A549 (cell line): ENCODE data around the gene TRIM25. TPM values are rescaled to one million over a fixed set of nuclear protein-coding genes. Genes with fewer than 3 reads are reported as not detected.
"Not testable (repeated sequence)": the region's sequence is repeated elsewhere in the genome, so short reads cannot be mapped to it uniquely, and the experiment has no call there.

Experiments
- ATAC-seq, 2 experiments: fragments of 200-7000 bp in 1 of 2; fragments of >200 bp in 1 of 2; cut with Nextera tagmentation in 1 of 2; cut with Tn5 transposase in 1 of 2; 3 replicates each; pipeline versions ENCODE4 v1.8.0 to v1.9.1; 2018 to 2020; ENCODE audit warnings: mild to moderate bottlenecking in 1 of 2, moderate library complexity in 1 of 2
- CTCF ChIA-PET: fragments of 300-600 bp; sonication (Branson Sonifier 250); formaldehyde crosslinking; extraction: SDS; loops from one replicate; lab custom pipeline; 2021; ENCODE audit warnings: antibody characterized with exemption, inconsistent platforms; lab: Yijun Ruan, JAX
- POLR2A ChIA-PET: fragments of 350-600 bp; formaldehyde crosslinking; extraction: SDS; loops from one replicate; lab custom pipeline; 2021; ENCODE audit warnings: antibody characterized with exemption, inconsistent platforms; lab: Yijun Ruan, JAX
- DNase-seq, 2 experiments: peaks; one replicate each; pipeline versions ENCODE4 v3.0.0 to v3.0.0-alpha.2; 2011 to 2016; ENCODE audit warnings: low read depth in 1 of 2, low spot score in 1 of 2
- FAIRE-seq: peaks from 2 replicates; lab custom pipeline; 2011; peaks lifted over from hg19 to GRCh38; lab: Jason Lieb, UNC
- H3K27ac ChIP-seq, 2 experiments: fragments of >200 bp; sonication (Bioruptor Twin); formaldehyde crosslinking; 3 replicates each; pipeline ENCODE4 v1.5.1; 2016 to 2017
- H3K4me1 ChIP-seq: fragments of >200 bp; sonication (Bioruptor Twin); formaldehyde crosslinking; 3 replicates; pipeline ENCODE4 v1.6.1; 2016
- H3K4me2 ChIP-seq: fragments of >200 bp; sonication (Bioruptor Twin); formaldehyde crosslinking; 3 replicates; pipeline ENCODE4 v1.6.1; 2016
- H3K4me3 ChIP-seq: fragments of >200 bp; sonication (Bioruptor Twin); formaldehyde crosslinking; 3 replicates; pipeline ENCODE4 v1.5.1; 2016
- H3K9me3 ChIP-seq: fragments of >200 bp; sonication (Bioruptor Twin); formaldehyde crosslinking; 3 replicates; pipeline ENCODE4 v1.6.1; 2016
- CEBPB ChIP-seq, 2 experiments: fragments of >200 bp in 1 of 2; sonication (Bioruptor Twin) in 1 of 2; formaldehyde crosslinking in 1 of 2; IDR thresholded peaks; 2 replicates each; pipeline ENCODE4 v1.6.1; 2012 to 2016
- CHD2 ChIP-seq: fragments of 150-350 bp; IDR thresholded peaks from 2 replicates; pipeline ENCODE4 v1.6.1; 2014; ENCODE audit warnings: low read length; ENCODE audit not compliant: partially characterized antibody
- CTCF ChIP-seq: fragments of >200 bp; sonication (Bioruptor Twin); formaldehyde crosslinking; IDR thresholded peaks from 3 replicates; pipeline ENCODE4 v1.5.1; 2016
- FOSL2 ChIP-seq, 2 experiments: fragments of 450-650 bp in 1 of 2; fragments of >200 bp in 1 of 2; sonication (Bioruptor Twin) in 1 of 2; formaldehyde crosslinking; IDR thresholded peaks; 2 replicates each; pipeline versions ENCODE4 v1.5.0 to v1.6.1; 2016 to 2020; ENCODE audit warnings: mild to moderate bottlenecking in 1 of 2, moderate library complexity in 1 of 2
- HDAC2 ChIP-seq: fragments of 200-600 bp; sonication (generic); IDR thresholded peaks from 2 replicates; pipeline ENCODE4 v1.6.1; 2016
- JUNB ChIP-seq: fragments of >200 bp; sonication (Bioruptor Twin); formaldehyde crosslinking; IDR thresholded peaks from 2 replicates; pipeline ENCODE4 v1.6.1; 2016
- MAFK ChIP-seq: fragments of 450-650 bp; IDR thresholded peaks from 2 replicates; pipeline ENCODE4 v1.6.1; 2014; ENCODE audit not compliant: partially characterized antibody
- NR3C1 ChIP-seq: fragments of >200 bp; sonication (Bioruptor Twin); formaldehyde crosslinking; IDR thresholded peaks from 3 replicates; pipeline ENCODE4 v1.6.1; 2017
- RAD21 ChIP-seq, 2 experiments: fragments of >200 bp in 1 of 2; sonication (Bioruptor Twin) in 1 of 2; formaldehyde crosslinking in 1 of 2; IDR thresholded peaks in 1 of 2; conservative IDR thresholded peaks in 1 of 2; 2 replicates in 1 of 2; 3 replicates in 1 of 2; pipeline ENCODE4 v1.6.1; 2012 to 2018; ENCODE audit warnings: inconsistent platforms in 1 of 2
- RCOR1 ChIP-seq: fragments of 150-350 bp; IDR thresholded peaks from 2 replicates; pipeline ENCODE4 v1.6.1; 2014; ENCODE audit warnings: antibody characterized with exemption, low read length, low read depth
- REST ChIP-seq: fragments of 200-600 bp; sonication (generic); IDR thresholded peaks from 2 replicates; pipeline ENCODE4 v1.6.1; 2016; ENCODE audit warnings: antibody characterized with exemption, mild to moderate bottlenecking, moderate library complexity
- RFX5 ChIP-seq: fragments of 450-650 bp; IDR thresholded peaks from 2 replicates; pipeline ENCODE4 v1.7.1; 2014; ENCODE audit warnings: antibody characterized with exemption, mild to moderate bottlenecking, moderate library complexity
- RNF2 ChIP-seq: fragments of 200-600 bp; sonication (generic); IDR thresholded peaks from 2 replicates; pipeline ENCODE4 v1.6.1; 2016; ENCODE audit warnings: low read depth, mild to moderate bottlenecking, antibody characterized with exemption, moderate library complexity, borderline replicate concordance
- SMC3 ChIP-seq: fragments of >200 bp; sonication (Bioruptor Twin); formaldehyde crosslinking; IDR thresholded peaks from 3 replicates; pipeline ENCODE4 v1.6.1; 2018; ENCODE audit warnings: inconsistent platforms
- ZNF302 ChIP-seq: fragments of 250-450 bp; sonication (Bioruptor Pico); IDR thresholded peaks from 2 replicates; pipeline ENCODE4 v1.9.0; 2021; ENCODE audit warnings: inconsistent platforms, mild to moderate bottlenecking, moderate library complexity
- WGBS: methylation state at CpG from one replicate; pipeline ENCODE4 v1.1.6; 2017; ENCODE audit errors: missing lambda C conversion rate; 5-methylcytosine and 5-hydroxymethylcytosine counted together
- polyA plus RNA-seq, 4 experiments: library from polyadenylated mRNA; depleted of rRNA in 3 of 4; stranded (reverse); fragments of >200 nt; fragmentation: RNase III in 1 of 4; extraction: RNeasy Plus Mini Kit Qiagen cat#74134 plus additional on column Dnase treatment in 1 of 4; gene quantifications; 2 replicates in 3 of 4; 3 replicates in 1 of 4; pipeline ENCODE4 v1.2.3, GENCODE V29; 2011 to 2017
- TF ChIP-seq, protein P1 (sequence below): IDR thresholded peaks from 2 replicates; pipeline ENCODE4 v1.6.1; 2012; ENCODE audit warnings: low read depth, borderline replicate concordance

The TRIM25 gene
- polyA plus RNA-seq, 2 of the 4 experiments (the other 2 are of a cell fraction): 38.3 to 65.4 TPM

DNA sequence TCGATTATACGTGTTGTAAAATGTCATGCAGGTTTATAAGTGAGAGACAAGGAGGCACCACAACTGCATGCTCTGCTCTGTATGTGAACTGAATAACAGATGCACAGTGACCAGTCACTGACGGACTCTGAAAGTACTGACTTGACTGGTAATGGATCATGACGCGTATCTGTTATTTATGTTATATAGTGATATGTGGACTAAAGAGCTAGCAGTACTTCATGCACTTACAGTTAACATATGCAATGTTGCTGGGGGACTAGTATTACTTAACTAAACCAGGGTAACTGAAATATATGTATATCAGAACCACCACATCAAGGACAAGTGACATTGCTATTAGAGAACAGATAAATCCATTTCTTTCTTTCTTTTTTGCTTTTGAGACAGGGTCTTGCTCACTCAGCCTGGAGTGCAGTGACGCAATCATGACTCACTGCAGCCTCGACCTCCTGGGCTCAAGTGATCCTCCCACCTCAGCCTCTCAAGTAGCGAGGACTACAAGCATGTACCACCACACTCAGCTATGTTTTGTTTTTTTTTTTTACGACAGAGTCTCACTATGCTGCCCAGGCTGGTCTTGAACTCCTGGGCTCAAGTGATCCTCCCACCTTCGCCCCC lies 29.8 kb upstream of the TRIM25 start:
- no peak overlapping the region for H3K27ac ChIP-seq
- no peaks in the 10 kb centered on the region for H3K4me1 ChIP-seq
- WGBS: 83% methylated on average over 10 of the region's 10 CpGs
- TF ChIP-seq CTCF: no peak
- TF ChIP-seq RFX5: no peak
- TF ChIP-seq ZNF302: no peak
- no peak for TF ChIP-seq RCOR1
- no peak for TF ChIP-seq HDAC2
- TF ChIP-seq, protein P1, sequence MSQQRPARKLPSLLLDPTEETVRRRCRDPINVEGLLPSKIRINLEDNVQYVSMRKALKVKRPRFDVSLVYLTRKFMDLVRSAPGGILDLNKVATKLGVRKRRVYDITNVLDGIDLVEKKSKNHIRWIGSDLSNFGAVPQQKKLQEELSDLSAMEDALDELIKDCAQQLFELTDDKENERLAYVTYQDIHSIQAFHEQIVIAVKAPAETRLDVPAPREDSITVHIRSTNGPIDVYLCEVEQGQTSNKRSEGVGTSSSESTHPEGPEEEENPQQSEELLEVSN: no peak
- TF ChIP-seq MAFK: no peak
- TF ChIP-seq FOSL2 (IDR thresholded peaks at IDR 0.05): no peak
- peak; percentile 44 for TF ChIP-seq FOSL2 (CRISPR knock-in tag; IDR thresholded peaks at IDR 0.05)
- peak in 1 of 2 experiments; percentile 74; a peak in 2 of 4 replicates for TF ChIP-seq CEBPB (IDR thresholded peaks at IDR 0.05)
- no peak for TF ChIP-seq NR3C1
- TF ChIP-seq RNF2: no peak
- no peak for TF ChIP-seq REST
- no peak for TF ChIP-seq CHD2
- H3K9me3 ChIP-seq: no peaks in the 10 kb centered on the region
- no peak overlapping the region for H3K4me2 ChIP-seq
- FAIRE-seq (no peak), DNase-seq (no peak), ATAC-seq (no peak)
- ChIA-PET CTCF (interaction anchor here (0.6 to 16.5 kb wide), 6 partner anchors 13 to 121 kb away, joined by 3 to 283 read pairs (median 9); partner anchors contain the start of gene COIL), POLR2A (no interaction called here)
- H3K4me3 ChIP-seq: no peak overlapping the region

DNA sequence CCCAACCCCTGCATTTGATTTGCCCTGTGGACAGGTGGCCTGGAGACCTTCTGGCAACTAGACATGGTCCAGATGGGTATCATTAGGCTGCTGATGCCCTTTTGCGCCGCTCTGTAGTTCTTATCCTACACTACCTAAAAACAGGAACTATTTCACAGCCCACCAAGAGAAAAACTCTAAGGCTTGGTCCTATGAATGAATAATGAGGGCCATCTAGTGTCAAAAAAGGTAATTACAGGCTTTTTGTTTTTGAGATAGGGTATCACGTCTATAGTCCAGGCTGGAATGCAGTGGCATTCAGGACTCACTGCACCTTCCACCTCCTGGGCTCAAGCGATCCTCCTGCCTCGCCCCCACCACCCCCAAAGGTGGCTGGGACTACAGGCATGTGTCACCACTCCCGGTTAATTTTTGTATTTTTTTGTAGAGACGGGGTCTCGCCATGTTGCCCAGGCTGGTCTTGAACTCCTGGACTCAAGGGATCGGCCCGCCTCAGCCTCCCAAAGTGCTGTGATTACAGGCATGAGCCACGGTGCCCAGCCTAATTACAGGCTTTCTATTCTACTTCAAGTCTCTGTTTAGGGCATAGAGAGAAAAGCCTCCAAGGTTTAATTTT lies 26.1 kb upstream of the TRIM25 start:
- no peak overlapping the region for H3K4me3 ChIP-seq
- 48% methylated on average over 11 of the region's 11 CpGs for WGBS
- ATAC-seq: peak; percentile 88 to 92
- FAIRE-seq: no peak
- POLR2A ChIA-PET: interaction anchor here (0.9 to 1.9 kb wide), 2 partner anchors 26 to 120 kb away, joined by 3 to 5 read pairs; partner anchors contain the start of gene TRIM25
- no peaks in the 10 kb centered on the region for H3K4me1 ChIP-seq
- peak overlapping the region in 1 of 2 experiments; percentile 17; a peak in 1 of 6 replicates for H3K27ac ChIP-seq
- no peak for TF ChIP-seq RNF2
- peak; percentile 81 for TF ChIP-seq CTCF
- peak; percentile 93 to 94 for TF ChIP-seq RAD21 (conservative IDR thresholded peaks at IDR 0.05 in 1 of 2, IDR thresholded peaks at IDR 0.05 in 1 of 2)
- no peak for TF ChIP-seq JUNB
- TF ChIP-seq SMC3: peak; percentile 80
- peak; percentile 63 to 80 for DNase-seq
- CTCF ChIA-PET: interaction anchor here (0.6 to 16.5 kb wide), 33 partner anchors 9 to 224 kb away, joined by 3 to 283 read pairs (median 5); partner anchors contain the start of gene DGKE
- H3K4me2 ChIP-seq: no peak overlapping the region
- no peaks in the 10 kb centered on the region for H3K9me3 ChIP-seq

- ATAC-seq, FAIRE-seq, H3K27ac ChIP-seq, DNase-seq, H3K9me3 ChIP-seq, POLR2A ChIA-PET, H3K4me2 ChIP-seq, H3K4me1 ChIP-seq, H3K4me3 ChIP-seq: not testable (repeated sequence)
- CTCF ChIA-PET: interaction anchor here (1.2 kb wide), 1 partner anchor 119 kb away, joined by 10 read pairs; no protein-coding TSS in a partner anchor
- 95% methylated on average over 5 of the region's 5 CpGs for WGBS
These were observed 24.4 kb upstream of the TRIM25 start for GRCh38 chr17:56938206-56938605.
